Activated T-cell treated with anti-CD3 and anti-CD28 coated beads for 4 hours (primary cell): ENCODE measurements around the gene CNTN5.

Experiments
- DNase-seq: peaks from one replicate; pipeline ENCODE4 v3.0.0-alpha.2; 2020

CNTN5 gene

DNA sequence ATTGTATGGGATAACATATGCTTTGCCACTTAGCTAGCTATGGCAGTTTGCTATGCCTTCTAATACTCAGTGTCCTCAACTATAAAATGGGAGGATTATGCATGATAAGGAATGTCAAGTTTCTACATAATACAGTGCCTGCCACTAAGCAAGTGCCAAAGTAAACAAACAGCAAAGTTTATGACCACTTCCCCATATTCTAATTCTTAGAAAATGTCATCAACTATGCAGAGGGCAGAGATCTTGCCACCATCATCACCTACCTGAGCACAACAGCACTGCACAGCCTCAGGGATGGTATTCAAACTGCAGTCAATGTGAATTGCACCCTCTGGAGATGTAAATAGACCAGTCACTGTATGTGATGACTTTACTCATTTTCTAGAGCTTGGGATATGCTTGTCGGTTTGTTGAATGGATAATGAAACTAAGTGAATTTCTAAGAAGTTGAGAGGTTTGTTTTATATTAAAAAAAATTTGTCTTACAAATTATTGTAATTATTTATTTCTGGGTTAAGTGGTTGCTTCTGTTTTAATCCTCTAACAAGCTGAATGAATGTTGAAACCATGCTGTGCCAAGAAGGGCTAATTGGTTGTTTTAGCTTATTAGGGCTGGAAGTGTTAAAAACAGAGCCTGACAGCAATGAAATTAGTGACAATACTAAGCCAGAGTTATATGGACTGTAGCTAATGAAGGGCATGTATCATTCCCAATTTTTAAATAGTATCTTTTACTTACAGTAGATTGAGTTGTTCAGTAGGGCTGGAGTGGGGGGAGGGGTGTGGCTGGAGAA is 398.4 kb downstream of the CNTN5 start:
- no peak for DNase-seq

DNA sequence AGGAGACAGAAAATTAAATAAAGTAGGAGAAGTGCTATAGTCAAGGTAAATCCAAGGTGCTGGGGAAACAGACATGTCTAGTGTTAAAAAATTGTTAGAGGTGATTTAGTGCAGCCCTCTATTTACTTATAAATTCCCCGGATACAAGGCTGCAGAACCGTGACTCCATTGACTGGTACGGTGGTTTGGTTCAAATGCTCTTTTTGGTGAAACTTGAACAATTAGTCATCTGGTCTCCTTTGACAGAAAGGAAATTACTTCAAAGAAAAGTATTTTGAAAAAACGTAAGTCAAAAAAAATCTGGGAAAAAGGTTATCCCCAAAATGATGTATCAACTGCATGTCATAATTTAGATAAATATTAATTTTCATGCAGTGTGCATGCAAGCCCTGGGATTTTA is 399.2 kb downstream of the CNTN5 start:
- DNase-seq, result no peak

DNA sequence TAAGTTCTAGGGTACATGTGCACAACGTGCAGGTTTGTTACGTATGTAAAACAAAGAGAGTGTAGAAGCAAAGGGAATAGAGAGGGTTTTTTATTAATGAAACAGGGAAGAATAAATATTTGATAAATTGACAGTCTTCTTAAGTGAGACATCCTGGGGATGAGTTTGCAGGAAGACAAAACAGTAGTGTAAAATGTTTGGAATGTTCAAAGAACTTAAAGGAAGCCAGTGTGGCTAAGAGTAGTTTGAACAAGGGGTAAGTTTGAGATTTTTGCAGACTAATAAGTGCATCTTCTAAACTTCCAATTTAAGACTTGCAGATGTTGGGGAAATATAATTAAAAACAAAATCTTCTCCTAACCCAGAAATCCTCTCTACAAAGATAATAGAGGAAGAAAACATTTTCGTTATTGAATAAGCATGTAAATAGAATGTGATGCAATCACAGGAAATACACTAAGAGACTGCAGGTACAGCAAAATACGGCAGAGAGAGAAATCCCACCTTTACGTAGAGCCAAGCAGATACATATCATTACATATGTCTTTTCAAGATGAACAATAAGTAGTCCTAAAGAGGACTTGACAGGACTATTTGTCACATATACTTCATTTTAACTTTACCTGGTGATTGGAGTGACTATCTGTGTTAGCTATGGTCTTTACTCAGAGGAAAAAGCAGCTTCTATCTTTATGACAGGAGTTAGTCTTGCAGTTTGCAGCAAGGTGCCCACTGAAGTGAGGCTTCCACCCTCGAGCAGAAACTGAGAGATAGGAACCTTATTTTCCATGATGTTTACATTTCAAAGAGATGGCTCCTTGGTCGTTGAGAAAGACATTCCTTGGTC is 402.1 kb downstream of the CNTN5 start:
- no peak for DNase-seq

DNA sequence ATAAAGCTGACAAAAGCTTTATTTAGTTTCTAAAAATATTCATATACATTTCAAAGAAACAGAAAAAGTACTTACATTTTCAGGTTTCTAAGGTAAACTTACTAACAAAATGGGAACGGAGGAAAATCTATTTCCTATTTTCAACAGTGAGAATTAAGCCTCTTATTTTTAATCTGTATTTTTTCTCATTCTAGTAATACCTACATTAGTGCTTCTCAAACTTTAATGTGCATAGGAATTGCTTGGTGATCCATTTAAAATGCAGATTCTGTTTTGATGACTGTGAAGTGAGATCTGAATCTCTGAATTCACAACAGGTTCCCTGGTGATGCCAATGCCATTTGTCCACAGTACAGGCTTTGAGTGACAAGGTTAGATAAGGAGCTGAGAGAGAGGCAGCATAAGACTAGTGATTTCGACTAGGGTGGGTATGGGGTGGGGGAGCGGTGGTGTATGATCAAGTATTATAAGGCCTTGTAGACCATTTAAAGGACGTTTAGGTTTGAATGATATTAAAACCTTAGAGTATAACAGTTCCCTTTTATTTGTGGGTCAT is 402.8 kb downstream of the CNTN5 start:
- DNase-seq, result no peak

DNA sequence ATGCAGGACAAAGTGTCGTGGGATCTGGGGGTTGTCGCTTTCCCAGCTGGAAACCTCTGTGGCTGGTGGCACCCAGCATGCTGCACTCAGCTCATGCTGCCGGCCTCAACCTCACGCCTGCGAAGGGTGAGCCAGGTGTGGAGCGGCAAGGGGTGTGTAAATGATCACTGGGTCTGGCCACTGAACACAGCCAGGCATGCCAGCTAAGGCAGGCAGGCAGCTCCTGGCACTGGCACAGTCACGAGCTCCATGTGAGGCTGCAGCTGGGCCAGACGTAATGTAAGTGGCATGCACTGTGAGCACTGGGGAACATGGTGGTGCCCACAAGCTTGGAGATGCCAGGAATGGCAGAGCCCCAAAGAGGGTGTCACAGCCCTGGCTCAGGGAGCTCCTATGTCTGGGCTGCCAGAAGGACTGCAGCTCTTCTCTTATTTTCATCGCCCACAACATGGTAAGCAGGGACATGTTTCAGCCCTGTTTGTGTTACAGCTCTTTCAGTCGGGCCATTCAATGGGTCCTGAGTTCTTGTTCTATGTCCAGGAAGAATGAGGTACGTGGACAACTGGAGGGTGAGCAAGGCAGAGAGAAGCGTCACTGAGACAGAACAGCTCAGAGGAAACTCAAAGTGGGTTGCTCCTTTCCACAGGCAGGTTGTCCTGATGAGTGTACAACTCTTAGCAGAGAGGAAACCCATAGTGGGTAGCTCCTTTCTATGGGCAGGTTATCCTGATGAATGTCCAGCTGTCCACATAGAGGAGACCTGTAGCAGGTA is 403.8 kb downstream of the CNTN5 start:
- no peak for DNase-seq

DNA sequence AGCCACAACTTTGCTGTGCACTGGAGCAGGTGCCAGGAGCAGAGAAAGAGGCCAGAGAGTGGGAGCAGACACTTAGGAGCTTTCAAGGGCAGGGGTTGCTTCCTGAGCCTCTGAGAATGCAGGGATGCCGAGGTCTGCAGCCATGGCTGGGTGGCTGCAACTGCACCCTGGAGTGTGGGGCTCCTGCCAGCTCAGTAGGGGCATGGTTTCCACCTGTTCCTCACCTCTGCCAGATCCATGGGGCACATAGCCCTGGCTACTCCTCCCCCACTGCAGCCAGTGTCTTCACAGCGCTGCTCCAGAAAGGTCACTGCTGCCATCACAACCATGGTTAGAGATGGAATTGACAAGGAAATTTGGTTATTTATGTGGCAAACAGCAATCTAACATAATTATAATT is 404.8 kb downstream of the CNTN5 start:
- no peak for DNase-seq

DNA sequence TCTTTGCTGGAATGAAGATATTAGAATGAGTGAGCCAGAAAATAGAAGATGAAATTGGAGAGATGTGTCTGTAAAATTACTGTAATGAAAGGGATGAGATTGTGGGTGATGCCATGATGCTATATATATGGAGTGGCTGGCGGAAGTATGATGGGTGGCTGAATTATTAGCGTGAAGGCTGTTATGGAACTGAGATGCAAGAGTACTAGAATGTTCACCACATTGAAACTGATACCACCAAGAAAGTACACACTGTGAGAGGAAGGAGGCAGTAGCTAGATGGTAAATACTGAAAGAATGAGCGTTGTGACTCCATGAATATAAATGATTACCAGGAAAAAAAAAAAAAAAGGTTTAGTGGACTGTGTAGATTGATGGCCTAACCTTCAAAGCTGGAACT is 411.9 kb downstream of the CNTN5 start:
- no peak for DNase-seq

DNA sequence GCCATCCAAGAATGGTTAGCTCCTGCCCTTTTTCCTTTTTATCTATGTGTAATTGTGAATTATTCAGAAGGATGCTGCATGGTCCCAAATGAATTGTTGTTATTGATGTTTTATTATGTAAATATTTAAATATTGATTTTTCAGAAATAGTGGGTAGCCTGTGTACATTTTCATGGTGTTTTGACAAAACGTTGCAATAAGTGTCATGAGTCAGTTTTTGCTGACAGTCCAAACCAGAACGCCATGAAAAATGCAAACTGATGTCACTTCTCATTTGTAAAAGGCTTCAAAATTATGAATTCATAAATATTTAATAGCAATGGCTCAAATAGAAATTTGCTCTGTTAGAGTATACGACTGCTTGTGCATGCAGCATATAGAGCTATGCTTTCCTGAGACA is 422.5 kb downstream of the CNTN5 start:
- DNase-seq, result no peak

DNA sequence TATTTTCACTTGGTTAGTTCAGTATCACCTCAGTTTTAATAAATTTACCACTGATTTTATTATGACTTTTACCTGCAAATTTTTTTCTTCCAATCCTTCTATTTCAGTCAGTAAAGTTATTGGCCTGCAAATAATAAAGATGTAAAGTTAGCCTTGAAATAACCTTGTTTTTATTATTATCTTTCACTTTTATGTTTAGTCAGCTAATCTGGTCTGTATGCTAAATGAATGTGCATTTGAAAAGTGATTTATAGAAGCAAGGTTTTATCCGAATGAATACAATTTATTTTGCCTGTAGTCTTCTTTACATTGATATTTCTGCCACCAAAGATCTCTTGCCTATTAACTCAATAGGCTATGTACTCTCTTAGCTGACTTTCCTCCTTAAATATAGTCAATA is 425.7 kb downstream of the CNTN5 start:
- DNase-seq, result no peak

DNA sequence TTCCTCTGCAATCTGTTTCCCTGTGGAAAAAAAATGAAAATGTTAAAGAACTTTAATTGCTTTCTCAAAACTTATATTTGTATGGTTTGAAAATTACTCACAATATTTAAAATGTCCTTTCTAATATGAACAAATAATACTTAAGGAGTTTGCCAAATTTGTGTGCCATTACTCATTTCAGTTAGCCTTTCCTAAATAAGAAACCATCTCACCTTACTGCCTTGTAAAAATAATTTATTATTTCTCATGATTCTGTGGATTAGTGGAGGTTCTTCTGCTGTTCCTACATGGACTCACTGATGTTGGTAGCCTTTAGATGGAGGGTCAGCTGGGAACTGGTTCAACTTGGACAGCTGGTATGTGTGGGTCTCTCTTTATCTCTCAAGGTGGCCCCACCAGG is 428.6 kb downstream of the CNTN5 start:
- DNase-seq, result no peak

DNA sequence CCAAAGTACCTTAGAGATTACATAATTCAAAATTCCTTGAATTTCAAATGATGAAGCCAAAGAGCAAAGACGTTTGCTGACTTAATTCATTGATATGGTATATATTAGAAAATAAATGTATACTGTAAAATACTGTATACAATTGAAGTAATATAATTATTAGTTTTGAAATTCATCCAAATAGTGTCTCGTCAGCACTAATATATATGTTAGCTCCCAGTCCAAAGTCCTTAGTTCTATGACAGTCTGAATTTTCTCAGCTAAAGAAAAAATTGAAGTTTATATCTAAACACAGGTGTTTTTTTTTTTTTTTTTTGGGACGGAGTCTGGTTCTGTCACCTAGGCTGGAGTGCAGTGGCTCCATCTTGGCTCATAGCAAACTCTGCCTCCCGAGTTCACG is 431.3 kb downstream of the CNTN5 start:
- no peak for DNase-seq

DNA sequence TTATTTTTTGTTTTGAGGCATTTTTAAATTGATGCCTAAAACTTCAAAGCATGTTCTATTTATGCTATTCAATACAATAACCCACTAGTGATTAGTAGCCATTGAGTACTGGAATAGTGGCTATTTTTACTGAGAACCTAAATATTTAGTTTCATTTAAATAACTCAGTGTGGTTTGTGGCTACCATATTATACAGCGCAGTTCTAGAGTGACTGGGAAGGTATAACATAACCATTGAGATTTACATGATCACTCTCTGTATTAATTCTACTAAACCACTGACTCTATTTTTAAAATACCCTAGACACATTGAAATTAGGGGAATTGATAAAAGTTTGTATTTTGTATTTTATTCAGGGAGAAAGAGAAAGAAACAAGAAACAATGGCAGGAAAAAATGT is 441.2 kb downstream of the CNTN5 start:
- DNase-seq, result no peak

DNA sequence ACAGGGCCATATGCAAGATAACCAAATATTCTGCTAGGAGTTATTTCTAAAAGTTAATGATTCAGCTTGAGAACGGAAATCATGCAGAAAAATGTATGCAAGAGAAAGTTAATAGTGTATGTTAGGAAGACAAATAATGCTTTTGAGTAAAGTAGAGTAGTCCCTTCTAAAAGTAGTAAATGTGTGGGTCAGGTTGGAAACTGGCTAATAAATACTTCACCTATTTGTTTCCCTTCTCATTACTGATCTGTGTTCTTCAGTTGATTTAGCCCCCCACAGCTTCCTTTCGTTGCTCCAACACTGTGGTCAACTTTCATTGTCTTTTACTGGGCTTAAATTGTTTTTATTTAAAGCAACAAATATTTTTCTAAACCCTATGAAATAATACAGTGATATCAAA is 444.2 kb downstream of the CNTN5 start:
- DNase-seq, result no peak

DNA sequence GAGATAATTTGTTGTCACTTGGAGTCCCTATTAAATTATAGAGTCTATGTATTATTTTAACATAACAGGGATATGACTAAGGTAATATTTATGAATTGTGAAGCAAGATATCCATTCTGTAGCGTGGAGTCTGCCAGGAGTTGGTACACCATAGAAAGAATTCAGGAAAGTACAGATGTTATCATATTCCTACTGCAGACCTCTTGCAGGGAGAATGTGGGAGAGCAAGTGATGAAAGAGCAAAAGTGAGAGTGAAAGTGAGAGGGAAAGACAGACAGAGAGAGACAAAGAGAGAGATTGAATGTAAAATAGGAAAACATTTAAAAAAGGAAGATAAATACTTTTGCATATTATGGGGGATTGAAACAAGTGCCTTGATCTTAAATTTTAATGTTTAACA is 468.8 kb downstream of the CNTN5 start:
- no peak for DNase-seq

DNA sequence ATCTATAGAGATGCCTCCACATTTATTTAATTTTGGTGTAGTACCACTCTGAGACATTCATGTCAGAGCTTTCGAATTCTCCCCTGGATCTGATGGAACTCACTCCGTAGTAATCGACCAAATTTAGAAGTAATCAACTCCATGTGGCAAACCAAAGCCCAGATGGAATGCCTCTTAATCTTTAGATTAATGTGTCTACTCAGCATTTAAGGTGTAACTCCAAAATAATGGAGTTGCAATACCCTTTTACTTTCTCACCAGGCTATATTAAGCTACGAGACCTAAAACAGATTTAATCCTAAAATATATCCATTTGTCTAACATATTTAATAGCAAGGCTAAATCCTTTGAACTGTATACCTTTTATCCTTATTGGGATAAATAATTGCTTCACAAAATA is 473.3 kb downstream of the CNTN5 start:
- DNase-seq, result no peak

DNA sequence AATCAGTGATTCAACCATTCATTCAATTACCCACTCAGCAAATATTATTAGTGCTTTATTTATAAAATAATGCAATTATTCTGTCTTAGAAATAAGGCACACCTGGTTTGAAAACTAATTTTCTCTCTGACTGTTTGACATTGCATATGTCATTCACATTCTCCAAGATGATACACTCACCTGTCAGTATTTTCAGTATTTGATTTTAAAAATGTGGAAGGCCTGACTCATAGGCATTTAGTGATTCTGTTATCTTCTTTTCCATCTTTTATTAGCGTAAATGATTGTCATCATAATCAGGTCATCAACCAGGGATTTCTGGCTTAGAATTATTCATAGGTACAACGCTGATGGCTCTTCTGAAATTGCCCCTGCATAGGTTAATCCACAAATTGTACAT is 480.9 kb downstream of the CNTN5 start:
- DNase-seq, result no peak

DNA sequence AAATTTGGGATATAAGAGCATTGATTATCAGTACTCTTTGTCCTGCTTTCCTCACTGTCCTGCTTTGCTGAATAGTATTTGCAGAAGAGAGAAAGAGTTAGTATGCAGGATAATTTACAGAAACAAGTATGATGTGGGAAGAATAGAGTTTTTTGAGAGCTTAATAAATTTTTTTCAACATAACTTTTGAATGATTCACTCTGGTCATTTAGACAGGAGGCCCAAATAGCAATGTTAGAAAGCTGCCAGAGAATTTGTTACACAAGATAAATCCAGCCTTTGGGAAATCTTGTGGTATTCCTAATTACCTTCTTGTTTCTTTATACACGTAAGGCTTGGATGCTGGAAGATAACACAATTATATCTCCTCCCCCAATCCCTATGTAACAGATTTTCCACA is 484.6 kb downstream of the CNTN5 start:
- no peak for DNase-seq

DNA sequence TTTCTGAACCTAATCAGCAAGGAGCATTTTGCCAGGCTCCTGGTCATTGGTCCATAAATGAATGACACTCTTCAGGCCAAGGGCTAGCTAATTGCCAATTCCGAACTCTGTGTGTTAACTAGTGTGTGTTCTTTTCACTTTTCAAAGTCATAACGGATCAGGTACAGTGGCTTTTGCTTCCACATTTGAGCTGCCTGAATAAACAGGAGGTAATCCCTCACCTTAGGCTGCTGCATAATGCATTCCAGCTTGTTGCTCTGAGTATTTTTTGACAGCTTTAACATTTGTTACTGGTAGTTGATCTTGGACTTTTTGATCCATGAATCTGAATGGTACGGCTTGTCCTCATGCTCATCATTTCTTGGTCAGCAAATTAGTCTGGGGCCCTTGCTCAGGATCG is 485.1 kb downstream of the CNTN5 start:
- DNase-seq, result no peak

DNA sequence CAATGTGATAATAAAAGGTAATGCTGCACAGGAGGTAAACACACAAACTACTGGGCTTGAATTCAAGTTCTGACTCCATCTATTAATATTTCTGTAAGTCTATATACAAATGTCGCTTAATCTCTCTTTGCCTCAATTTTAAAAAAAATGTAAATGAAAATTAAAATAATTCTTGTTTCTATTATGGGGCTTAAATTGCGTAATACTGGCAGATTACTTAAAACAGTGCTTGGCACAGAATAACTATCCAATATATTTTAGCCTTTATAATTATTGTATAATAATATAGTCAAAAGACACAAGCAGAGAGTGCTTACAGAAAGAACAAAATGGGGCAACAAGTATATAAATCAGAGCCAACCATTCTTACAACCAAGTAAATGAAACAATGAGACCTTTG is 489.1 kb downstream of the CNTN5 start:
- DNase-seq, result no peak

DNA sequence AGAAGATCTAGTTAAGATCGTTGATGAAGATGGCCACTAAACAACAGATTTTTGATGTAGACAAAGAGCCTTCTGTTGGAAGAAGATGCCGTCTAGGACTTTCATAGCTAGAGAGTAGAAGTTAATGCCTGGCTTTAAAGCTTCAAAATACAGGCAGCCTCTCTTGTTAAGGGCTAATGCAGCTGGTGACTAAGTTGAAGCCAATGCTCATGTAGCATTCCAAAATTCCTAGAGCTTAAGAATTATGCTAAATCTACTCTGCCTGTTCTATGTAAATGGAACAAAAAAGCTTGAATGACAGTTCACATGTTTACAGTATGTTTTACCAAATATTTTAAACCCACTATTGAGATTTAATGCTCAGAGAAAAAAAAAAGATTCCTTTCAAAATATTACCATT is 492.6 kb downstream of the CNTN5 start:
- no peak for DNase-seq

DNA sequence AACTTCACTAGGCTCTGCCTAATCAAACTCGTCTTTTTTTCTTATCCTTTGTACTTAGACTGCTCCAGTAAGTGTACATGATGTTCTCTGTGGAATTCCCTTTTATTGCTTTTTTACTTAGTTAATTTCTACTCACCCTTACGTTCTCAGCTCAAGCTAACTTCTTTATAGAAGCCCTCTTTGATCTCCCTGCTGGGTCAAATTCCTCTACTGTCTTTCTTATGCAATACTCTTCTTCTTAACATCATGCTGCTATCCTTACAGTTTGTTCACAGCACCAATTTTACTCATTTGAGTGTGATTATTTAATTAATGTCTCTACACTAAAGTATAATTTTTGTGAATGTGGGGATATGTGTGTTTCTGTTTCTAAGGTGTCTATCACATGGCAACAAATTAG is 498.3 kb downstream of the CNTN5 start:
- DNase-seq, result no peak

DNA sequence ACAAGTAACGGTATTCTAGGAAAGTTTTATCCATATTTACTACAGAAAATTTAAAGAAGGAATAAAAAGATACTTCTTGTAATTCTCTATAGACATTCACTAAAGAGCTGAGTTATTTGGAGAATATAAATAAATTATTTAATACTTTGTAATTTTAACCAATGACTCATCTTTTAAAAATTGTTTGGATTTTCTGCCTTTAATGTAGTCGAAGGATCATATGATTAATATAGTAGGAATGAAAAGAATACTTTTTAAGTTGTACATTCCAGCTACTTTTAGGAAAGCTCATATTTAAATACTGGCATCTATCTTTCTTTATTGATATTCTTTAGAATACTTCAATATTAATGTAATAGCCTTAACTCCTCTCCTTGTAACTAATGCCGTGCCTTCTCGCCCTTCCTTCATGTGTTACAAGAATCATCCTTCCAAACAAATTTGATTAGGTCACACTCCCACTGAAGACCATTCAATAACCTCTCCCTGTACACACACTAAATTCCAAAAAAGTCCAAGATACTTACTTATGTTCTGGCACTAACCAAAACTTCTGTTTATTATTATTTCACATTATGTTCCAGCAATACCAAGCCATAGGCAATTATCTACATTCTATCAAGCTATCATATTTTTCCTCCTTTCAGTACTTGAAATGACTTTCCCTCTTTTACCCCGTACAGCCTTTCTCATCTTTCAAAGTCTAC is 501.9 kb downstream of the CNTN5 start:
- no peak for DNase-seq

DNA sequence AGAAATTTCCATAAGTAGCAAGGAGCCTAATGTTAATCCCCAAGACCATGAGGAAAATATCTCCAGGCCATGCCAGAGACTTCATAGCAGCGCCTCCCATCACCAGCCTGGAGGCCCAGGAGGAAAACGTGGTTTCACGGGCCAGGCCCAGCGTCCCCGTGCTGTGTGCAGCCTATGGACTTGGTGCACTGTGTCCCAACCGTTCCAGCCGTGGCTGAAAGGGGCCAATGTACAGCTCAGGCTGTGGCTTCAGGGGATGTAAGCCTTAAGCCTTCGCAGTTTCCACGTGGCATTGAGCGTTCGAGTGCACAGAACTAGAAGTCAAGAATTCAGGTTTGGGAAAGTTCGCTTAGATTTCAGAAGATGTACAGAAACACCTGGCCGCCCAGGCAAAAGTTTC is 510.7 kb downstream of the CNTN5 start:
- DNase-seq, result no peak
